SK-N-SH treated with all-trans-retinoic acid at 6 μM for 48 hours (cell line): ENCODE data around the gene THSD4.

Experiments used
- ATAC-seq: fragments of 200-7000 bp; cut with Tn5 transposase; 3 replicates; pipeline ENCODE4 v1.9.1; 2020; ENCODE audit warnings: mild to moderate bottlenecking, moderate library complexity
- ARNTL ChIP-seq: fragments of 450-650 bp; formaldehyde crosslinking; IDR thresholded peaks from 2 replicates; pipeline ENCODE4 v1.5.0; 2020; ENCODE audit warnings: low read depth, mild to moderate bottlenecking, moderate library complexity, borderline replicate concordance
- BACH2 ChIP-seq: fragments of 250-450 bp; sonication (Bioruptor Pico); IDR thresholded peaks from 2 replicates; pipeline ENCODE4 v1.9.0; 2021; ENCODE audit warnings: mild to moderate bottlenecking, borderline replicate concordance
- CREB5 ChIP-seq: fragments of 250-450 bp; sonication (Bioruptor Pico); IDR thresholded peaks from 2 replicates; pipeline ENCODE4 v1.5.1; 2020; ENCODE audit warnings: low read depth, mild to moderate bottlenecking, moderate library complexity
- CSDC2 ChIP-seq: fragments of 250-450 bp; sonication (Bioruptor Pico); IDR thresholded peaks from 2 replicates; pipeline ENCODE4 v1.5.0; 2020; ENCODE audit warnings: mild to moderate bottlenecking, moderate library complexity
- ESRRG ChIP-seq: fragments of 250-450 bp; sonication (Bioruptor Pico); IDR thresholded peaks from 2 replicates; pipeline ENCODE4 v1.6.1; 2021; ENCODE audit warnings: mild to moderate bottlenecking
- GLIS3 ChIP-seq: fragments of 250-450 bp; sonication (Bioruptor Pico); IDR thresholded peaks from 2 replicates; pipeline ENCODE4 v1.5.0; 2020; ENCODE audit warnings: mild to moderate bottlenecking, moderate library complexity
- ISL1 ChIP-seq: fragments of 250-450 bp; sonication (Bioruptor Pico); IDR thresholded peaks from 2 replicates; pipeline ENCODE4 v2.1.2; 2022; ENCODE audit warnings: mild to moderate bottlenecking, moderate library complexity
- OSR1 ChIP-seq: fragments of 250-450 bp; sonication (Bioruptor Pico); IDR thresholded peaks from 2 replicates; pipeline ENCODE4 v1.8.0; 2022; ENCODE audit warnings: moderate library complexity, mild to moderate bottlenecking, inconsistent platforms
- PATZ1 ChIP-seq: fragments of 250-450 bp; sonication (Bioruptor Pico); IDR thresholded peaks from 2 replicates; pipeline ENCODE4 v1.8.0; 2020; ENCODE audit warnings: mild to moderate bottlenecking, moderate library complexity, borderline replicate concordance
- PPARA ChIP-seq: fragments of 250-450 bp; sonication (Bioruptor Pico); IDR thresholded peaks from 2 replicates; pipeline ENCODE4 v1.5.0; 2020; ENCODE audit warnings: mild to moderate bottlenecking, borderline replicate concordance
- RARB ChIP-seq: fragments of 250-450 bp; sonication (Bioruptor Pico); IDR thresholded peaks from 2 replicates; pipeline ENCODE4 v1.8.0; 2021; ENCODE audit warnings: mild to moderate bottlenecking, moderate library complexity
- SNAI2 ChIP-seq: fragments of 250-450 bp; sonication (Bioruptor Pico); IDR thresholded peaks from 2 replicates; pipeline ENCODE4 v1.5.0; 2020; ENCODE audit warnings: mild to moderate bottlenecking, moderate library complexity
- TOX ChIP-seq: fragments of 250-450 bp; sonication (Bioruptor Pico); IDR thresholded peaks from 2 replicates; pipeline ENCODE4 v1.8.0; 2021; ENCODE audit warnings: mild to moderate bottlenecking, moderate library complexity, borderline replicate concordance
- TSHZ2 ChIP-seq: fragments of 250-450 bp; sonication (Bioruptor Pico); IDR thresholded peaks from 2 replicates; pipeline ENCODE4 v1.5.0; 2020; ENCODE audit warnings: mild to moderate bottlenecking, moderate library complexity
- ZC3H10 ChIP-seq: fragments of 250-450 bp; sonication (Bioruptor Pico); IDR thresholded peaks from 2 replicates; pipeline ENCODE4 v1.5.1; 2021; ENCODE audit warnings: mild to moderate bottlenecking, moderate library complexity
- ZFP3 ChIP-seq: fragments of 250-450 bp; sonication (Bioruptor Pico); IDR thresholded peaks from 2 replicates; pipeline ENCODE4 v1.5.0; 2020; ENCODE audit warnings: mild to moderate bottlenecking, moderate library complexity
- ZFP30 ChIP-seq: fragments of 450-650 bp; formaldehyde crosslinking; IDR thresholded peaks from 2 replicates; pipeline ENCODE4 v1.5.0; 2022; ENCODE audit warnings: mild to moderate bottlenecking, moderate library complexity
- ZNF565 ChIP-seq: fragments of 450-650 bp; formaldehyde crosslinking; conservative IDR thresholded peaks from 2 replicates; pipeline ENCODE4 v1.5.0; 2020; ENCODE audit warnings: low read depth, mild to moderate bottlenecking, moderate library complexity
- ZNF70 ChIP-seq: fragments of 450-650 bp; formaldehyde crosslinking; IDR thresholded peaks from 2 replicates; pipeline ENCODE4 v1.5.0; 2020; ENCODE audit warnings: mild to moderate bottlenecking, moderate library complexity
- ZNF8 ChIP-seq: fragments of 450-650 bp; formaldehyde crosslinking; IDR thresholded peaks from 2 replicates; pipeline ENCODE4 v1.5.0; 2020; ENCODE audit warnings: mild to moderate bottlenecking, moderate library complexity
- TF ChIP-seq, protein P1 (sequence below): fragments of 250-450 bp; sonication (Bioruptor Pico); IDR thresholded peaks from 2 replicates; pipeline ENCODE4 v1.8.0; 2021; ENCODE audit warnings: low read depth, mild to moderate bottlenecking, moderate library complexity, borderline replicate concordance
- TF ChIP-seq, protein P2 (sequence below): fragments of 250-450 bp; sonication (Bioruptor Pico); IDR thresholded peaks from 2 replicates; pipeline ENCODE4 v1.5.1; 2021; ENCODE audit warnings: mild to moderate bottlenecking, moderate library complexity

THSD4 gene

DNA sequence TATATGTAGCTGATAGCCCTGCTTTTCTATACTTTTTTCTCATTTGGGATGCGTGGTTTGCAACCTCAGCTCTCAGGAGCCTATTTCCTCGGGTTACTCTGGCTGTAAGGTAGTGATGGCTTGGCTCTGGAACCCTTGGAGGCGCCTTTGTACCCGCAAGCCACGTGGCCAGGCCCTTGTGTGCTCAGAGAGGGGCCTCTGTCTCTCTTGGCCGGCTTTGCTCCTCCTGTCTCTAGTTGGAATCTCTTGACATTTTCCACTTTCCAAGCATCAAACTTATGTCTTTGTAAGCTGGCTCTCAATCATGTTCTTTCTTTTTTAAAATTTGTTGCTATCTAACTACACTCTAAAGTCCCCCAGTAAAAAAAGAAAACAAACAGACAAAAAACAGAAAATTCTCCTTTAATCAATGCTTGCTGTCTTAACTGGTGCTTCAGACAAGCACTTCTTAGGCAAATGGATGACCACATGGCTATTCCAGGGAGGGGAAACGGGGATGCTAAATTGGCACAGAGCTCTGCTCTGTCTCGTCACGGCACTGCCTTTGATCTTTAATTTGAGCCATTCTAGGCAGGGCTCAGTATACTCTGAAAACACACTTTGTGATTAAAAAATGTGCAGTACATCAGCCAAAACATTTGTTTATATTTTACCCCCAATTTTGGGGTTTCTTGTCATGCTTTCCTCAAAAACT lies 514.7 kb downstream of the THSD4 start:
- peak; percentile 31; the same call in 1 of the 3 replicates for ATAC-seq
- TF ChIP-seq OSR1 (no peak), ZFP3 (CRISPR knock-in tag) (no peak), ARNTL (no peak), PPARA (CRISPR knock-in tag) (no peak), CSDC2 (CRISPR knock-in tag) (no peak), SNAI2 (no peak), ZC3H10 (CRISPR knock-in tag) (no peak), ZNF8 (CRISPR knock-in tag) (no peak), ZNF70 (CRISPR knock-in tag) (no peak), RARB (CRISPR knock-in tag) (no peak), GLIS3 (CRISPR knock-in tag) (no peak), ISL1 (CRISPR knock-in tag) (no peak), CREB5 (no peak), PATZ1 (no peak), TSHZ2 (CRISPR knock-in tag) (no peak)
- TF ChIP-seq, protein P1, sequence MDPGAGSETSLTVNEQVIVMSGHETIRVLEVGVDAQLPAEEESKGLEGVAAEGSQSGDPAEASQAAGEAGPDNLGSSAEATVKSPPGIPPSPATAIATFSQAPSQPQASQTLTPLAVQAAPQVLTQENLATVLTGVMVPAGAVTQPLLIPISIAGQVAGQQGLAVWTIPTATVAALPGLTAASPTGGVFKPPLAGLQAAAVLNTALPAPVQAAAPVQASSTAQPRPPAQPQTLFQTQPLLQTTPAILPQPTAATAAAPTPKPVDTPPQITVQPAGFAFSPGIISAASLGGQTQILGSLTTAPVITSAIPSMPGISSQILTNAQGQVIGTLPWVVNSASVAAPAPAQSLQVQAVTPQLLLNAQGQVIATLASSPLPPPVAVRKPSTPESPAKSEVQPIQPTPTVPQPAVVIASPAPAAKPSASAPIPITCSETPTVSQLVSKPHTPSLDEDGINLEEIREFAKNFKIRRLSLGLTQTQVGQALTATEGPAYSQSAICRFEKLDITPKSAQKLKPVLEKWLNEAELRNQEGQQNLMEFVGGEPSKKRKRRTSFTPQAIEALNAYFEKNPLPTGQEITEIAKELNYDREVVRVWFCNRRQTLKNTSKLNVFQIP (CRISPR knock-in tag), result no peak
- TF ChIP-seq, protein P2, sequence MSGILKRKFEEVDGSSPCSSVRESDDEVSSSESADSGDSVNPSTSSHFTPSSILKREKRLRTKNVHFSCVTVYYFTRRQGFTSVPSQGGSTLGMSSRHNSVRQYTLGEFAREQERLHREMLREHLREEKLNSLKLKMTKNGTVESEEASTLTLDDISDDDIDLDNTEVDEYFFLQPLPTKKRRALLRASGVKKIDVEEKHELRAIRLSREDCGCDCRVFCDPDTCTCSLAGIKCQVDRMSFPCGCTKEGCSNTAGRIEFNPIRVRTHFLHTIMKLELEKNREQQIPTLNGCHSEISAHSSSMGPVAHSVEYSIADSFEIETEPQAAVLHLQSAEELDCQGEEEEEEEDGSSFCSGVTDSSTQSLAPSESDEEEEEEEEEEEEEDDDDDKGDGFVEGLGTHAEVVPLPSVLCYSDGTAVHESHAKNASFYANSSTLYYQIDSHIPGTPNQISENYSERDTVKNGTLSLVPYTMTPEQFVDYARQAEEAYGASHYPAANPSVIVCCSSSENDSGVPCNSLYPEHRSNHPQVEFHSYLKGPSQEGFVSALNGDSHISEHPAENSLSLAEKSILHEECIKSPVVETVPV (CRISPR knock-in tag), result no peak

DNA sequence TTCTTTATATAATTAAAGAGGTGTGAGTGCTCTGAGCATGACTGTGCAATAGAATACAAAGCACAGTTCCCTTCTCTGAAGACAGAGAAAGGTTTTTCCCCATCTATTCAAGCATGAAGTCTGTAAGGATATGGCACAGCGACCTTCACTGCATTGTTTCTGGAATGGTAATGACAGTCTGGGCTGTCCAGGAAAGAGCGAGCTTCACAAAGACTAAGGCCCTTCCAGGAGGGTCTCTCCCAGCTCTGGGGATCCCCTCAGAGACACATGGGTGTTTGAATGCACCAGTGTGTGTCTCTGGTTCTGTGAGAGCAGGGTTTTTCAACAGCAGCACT lies 515.2 kb downstream of the THSD4 start:
- ATAC-seq, result no peak; the same call in 2 of the 3 replicates
- TF ChIP-seq ARNTL, result no peak
- TF ChIP-seq, protein P1 (CRISPR knock-in tag), result no peak
- TF ChIP-seq ZFP30 (CRISPR knock-in tag), result no peak
- no peak for TF ChIP-seq CREB5
- no peak for TF ChIP-seq ZFP3 (CRISPR knock-in tag)
- TF ChIP-seq ZNF70 (CRISPR knock-in tag), result no peak
- no peak for TF ChIP-seq GLIS3 (CRISPR knock-in tag)
- no peak for TF ChIP-seq TOX (CRISPR knock-in tag)
- TF ChIP-seq RARB (CRISPR knock-in tag), result no peak
- TF ChIP-seq, protein P2 (CRISPR knock-in tag), result no peak
- TF ChIP-seq ESRRG (CRISPR knock-in tag), result no peak
- no peak for TF ChIP-seq BACH2 (CRISPR knock-in tag)
- no peak for TF ChIP-seq CSDC2 (CRISPR knock-in tag)
- TF ChIP-seq SNAI2, result no peak
- TF ChIP-seq ZNF565 (CRISPR knock-in tag), result no peak
- TF ChIP-seq TSHZ2 (CRISPR knock-in tag), result no peak
- no peak for TF ChIP-seq ZNF8 (CRISPR knock-in tag)
- no peak for TF ChIP-seq OSR1
